HL-60/S4 treated with phorbol 12-myristate 13-acetate at 8.2 ng/mL for 4 days and 3 days (cell line): ENCODE data around the gene RMND5B.

Experiments
- in situ Hi-C: fragments of 300-500 bp; cut with MboI; formaldehyde crosslinking; loops from 2 replicates; pipeline ENCODE4 v1.15.0; 2022; ENCODE audit warnings: low sequenced_read_pairs

RMND5B gene

DNA sequence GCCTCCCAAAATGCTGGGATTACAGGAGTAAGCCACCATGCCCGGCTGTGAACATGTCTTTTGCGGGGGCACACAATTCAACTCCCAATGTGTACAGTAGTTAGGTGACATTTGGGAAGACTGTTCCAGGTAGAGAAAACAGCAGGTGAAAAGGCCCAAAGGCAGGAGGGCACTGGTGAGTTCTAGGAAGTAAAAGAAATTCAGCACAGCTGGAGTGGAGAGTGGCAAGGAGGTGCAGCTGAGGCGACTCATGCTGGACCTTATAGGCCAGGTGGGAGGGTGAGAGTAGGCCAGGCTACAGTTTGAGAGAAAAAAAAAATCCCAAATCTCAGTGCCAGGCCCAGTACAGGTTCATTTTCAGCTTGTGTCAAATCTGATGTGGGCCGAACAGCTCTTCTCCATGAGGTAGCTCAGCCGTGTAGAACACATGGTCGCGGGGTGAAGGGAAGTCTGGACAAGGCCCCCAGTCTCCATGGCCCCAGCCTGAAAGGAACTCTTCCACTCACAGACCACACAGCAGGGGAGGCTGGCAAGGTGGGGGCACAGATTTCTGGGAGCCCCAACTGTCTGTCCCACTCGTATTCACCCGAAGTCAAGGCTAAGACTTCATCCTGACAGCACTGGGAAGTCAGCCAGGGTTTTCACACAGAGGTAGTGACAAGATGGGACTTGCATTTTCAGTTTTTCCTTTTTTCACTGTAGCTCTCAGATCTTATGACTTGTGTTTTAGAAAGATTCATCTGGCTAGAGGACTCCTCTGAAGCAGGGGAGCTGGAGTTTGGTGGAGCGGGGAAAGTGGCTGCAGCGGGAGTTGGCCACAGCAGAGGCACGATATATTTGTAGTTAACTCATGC lies 69.0 kb downstream of the RMND5B start:
- in situ Hi-C loops: no loop called here
